ENCODE measurements around the gene DIP2B.

GRCh38 chr12:50549885-50550284 lies 45.1 kb downstream of the DIP2B start:
- no peak for TF ChIP-seq GATA2 (IDR thresholded peaks at IDR 0.05; ENCODE audit: low read depth, low read length)
- no peak for TF ChIP-seq GATA3 (IDR thresholded peaks at IDR 0.05; ENCODE audit: low read depth, low read length)

Data from SH-SY5Y (cell line).